Effector CD8-positive, alpha-beta T cell (primary cell): Measurements from ENCODE around the gene DHRS4L2.
"Not testable (repeated sequence)": the region's sequence is repeated elsewhere in the genome, so short reads cannot be mapped to it uniquely, and the experiment has no call there.

Source experiments
- DNase-seq: peaks from one replicate; lab custom pipeline; 2025; lab: John Stamatoyannopoulos, UW

The DHRS4L2 gene

DNA sequence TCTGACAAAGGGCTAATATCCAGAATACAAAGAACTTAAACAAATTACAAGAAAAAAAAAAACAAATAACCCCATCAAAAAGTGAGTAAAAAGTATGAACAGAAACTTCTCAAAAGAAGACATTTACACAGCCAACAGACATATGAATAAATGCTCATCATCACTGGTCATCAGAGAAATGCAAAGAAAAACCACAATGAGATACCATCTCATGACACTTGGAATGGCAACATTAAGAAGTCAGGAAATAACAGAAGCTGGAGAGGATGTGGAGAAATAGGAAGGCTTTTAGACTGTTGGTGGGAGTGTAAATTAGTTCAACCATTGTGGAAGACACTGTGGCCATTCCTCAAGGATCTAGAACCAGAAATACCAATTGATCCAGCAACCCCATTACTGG lies 30.2 kb downstream of the DHRS4L2 start:
- not testable (repeated sequence) for DNase-seq

DNA sequence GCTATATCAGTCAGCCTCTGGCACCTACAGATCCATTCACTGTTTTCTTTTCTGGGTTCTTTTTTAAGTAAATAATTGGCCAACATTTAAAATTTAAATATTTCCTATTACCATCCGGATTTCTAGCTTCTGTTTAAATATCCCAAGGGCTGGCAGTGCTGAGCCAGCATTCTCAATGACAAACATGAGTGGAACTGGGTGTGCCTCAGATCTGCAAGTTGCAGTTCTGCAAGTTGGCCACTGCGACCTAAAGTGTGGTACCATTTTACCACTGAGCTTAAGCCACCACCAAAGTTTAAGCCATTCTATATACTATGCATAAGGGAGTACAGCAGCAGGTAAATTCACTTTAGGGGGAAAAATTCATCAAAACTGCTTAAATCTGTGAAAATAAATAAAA lies 31.2 kb downstream of the DHRS4L2 start:
- DNase-seq, result not testable (repeated sequence)

GRCh38 chr14:24020520-24020919 lies 31.8 kb downstream of the DHRS4L2 start:
- DNase-seq, result not testable (repeated sequence)

- not testable (repeated sequence) for DNase-seq
Measured at GRCh38 chr14:24024939-24025418, 36.2 kb downstream of the DHRS4L2 start.

- not testable (repeated sequence) for DNase-seq
Measured at GRCh38 chr14:24029687-24030086, 41.0 kb downstream of the DHRS4L2 start.

- not testable (repeated sequence) for DNase-seq
Measured at GRCh38 chr14:24031331-24031730, 42.6 kb downstream of the DHRS4L2 start.

- DNase-seq, result no peak
Measured at GRCh38 chr14:24032727-24033418, 44.1 kb downstream of the DHRS4L2 start.

DNA sequence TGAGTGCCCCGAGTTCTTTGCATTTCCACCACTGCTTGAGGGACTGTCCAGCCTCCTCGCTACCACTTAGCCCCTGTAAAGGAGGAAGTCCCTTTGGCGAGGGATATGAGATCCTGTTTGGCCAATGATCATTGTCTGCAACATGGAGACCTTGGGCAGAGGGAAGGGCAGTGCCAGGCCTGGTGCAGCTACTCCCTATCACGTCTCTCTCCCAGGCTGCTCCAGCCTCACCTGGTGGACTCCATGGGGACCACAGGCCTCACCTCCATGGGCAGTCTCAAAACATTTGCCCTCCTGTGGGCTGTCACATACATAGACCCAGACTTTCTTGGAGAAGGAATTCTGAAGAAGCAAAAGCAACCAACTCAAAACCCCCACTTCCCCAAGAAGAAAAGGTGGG lies 47.0 kb downstream of the DHRS4L2 start:
- not testable (repeated sequence) for DNase-seq

DNA sequence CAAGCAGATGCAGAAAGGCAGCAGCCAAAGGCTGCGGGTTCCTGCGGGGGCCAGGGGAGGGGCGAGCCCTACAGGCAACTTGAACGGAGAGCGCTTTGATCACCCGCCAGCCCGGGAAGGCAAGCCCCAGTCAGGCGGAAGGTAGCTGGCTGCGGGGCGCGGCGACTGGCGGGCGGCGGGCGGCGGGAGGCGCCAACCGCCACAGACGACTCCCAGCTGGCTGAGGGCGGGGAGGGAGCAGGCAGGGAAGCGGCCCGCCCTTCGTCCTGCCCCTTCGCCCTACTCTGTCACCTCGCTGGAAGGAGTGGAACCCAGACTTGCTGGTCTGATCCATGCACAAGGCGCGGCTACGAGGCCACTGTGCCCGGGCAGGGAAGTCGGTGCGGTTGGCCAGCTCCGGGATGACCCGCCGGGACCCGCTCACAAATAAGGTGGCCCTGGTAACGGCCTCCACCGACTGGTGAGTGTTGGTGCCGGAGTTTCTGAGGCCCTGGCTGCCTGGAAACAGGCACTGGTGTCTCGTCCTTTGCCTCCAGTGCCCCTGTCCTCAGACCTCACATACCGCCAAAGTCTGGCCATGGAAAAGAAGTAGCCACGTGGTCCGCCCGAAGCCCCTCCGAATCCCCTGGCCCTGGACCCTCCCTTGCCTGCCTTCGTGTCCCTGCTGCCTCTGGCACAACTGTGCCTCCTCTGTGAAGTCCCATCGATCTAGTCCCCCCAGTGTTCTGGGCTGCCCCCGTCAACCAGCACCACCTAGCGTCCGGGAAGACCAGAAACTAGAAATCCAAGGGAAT lies 47.6 kb downstream of the DHRS4L2 start:
- DNase-seq, result peak; percentile 50

GRCh38 chr14:24036963-24037657 lies 48.4 kb downstream of the DHRS4L2 start:
- not testable (repeated sequence) for DNase-seq

DNA sequence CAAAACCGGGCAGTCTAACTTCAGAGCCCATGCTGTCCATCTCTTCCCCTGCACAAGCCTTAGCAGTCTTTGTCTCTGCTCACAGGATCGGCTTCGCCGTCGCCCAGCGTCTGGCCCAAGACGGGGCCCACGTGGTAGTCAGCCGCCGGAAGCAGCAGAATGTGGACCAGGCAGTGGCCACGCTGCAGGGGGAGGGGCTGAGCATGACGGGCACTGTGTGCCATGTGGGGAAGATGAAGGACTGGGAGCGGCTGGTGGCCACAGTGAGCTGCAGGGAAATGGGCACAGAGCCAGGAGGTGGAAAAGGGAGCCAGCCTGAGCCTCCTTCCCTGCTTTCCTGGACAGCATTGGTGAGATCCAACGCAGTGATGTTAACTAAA lies 48.9 kb downstream of the DHRS4L2 start:
- DNase-seq, result no peak

GRCh38 chr14:24038686-24039085 lies 50.0 kb downstream of the DHRS4L2 start:
- no peak for DNase-seq

GRCh38 chr14:24040692-24041091 lies 52.0 kb downstream of the DHRS4L2 start:
- no peak for DNase-seq

GRCh38 chr14:24042746-24043145 lies 54.0 kb downstream of the DHRS4L2 start:
- DNase-seq, result no peak

- not testable (repeated sequence) for DNase-seq
Measured at GRCh38 chr14:24049002-24049401, 60.3 kb downstream of the DHRS4L2 start.

- not testable (repeated sequence) for DNase-seq
Measured at GRCh38 chr14:24050753-24051152, 62.0 kb downstream of the DHRS4L2 start.

DNA sequence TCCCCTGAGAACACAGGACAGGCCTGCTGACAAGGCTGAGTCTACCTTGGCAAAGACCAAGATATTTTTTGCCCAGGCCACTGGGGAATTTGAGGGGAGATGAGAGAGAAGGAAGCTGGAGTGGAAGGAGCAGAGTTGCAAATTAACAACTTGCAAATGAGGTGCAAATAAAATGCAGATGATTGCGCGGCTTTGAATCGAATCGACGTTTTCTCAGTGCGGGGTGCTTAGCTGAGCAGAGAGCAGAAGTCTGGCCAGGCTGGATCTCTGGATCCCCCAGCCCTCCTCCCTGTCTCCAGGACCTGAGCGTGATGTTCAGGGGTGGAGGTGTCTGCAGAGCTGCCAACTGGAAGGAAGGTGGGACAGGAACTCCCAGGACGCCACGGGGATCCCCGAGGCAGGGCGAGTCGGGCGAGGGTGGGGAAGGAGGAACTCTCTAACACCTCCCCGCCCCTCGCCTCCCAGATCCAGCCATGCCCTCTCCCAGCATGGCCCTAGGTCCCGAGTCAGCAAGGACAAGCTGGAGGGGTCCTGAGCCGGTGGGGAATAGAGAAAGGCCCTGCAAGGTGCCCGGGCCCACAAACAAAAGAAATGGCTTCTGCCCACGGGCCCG lies 62.6 kb downstream of the DHRS4L2 start:
- no peak for DNase-seq

DNA sequence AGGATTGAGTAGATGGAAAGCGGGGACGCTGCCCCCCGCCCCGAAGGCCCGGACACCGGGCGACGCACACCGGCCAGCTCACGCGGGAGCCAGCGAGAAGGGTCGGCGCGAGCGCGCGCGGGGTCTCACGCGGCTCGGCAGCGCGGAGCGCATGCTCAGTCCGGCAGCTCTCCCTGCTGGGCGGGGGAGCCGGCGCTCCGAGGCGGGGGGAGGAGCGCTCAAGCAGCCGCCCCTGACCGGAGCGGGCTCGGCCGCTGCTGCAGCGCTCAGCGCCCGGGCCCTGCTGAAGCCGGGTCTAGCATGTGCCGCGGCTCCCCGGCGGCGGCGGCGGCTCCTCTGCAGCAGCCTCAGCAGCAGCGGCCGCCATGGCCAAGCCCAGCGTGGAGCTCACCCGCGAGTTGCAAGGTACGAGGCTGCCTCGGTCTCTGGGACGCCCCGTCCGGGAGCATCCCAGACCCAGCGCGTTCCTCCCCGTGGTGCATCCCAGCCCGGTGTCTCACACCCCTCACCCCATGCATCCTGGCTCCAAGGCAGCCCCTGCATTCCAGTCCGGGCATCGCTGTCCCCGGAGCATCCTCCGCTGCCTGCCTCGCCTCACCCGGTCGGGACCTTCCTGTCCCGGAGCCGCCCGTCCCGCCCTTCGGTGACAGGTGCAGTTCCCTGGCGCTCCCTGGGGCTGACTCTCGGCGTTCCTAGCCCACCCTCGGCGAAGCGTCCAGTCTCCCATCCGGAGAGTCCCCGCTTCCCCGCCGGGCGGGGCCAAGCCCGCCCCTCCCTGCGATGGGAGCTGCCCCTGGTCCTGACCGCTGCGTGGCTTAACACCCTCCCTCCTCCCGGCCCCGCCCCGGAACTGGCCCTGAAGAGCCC lies 63.3 kb downstream of the DHRS4L2 start, which contains the start of gene CARMIL3:
Gene CARMIL3 (plus strand): TSS at position 221 of the 867 bp plus-strand sequence. CDS start 145 bp downstream, at position 366.
- DNase-seq, result peak; percentile 41

- DNase-seq, result no peak
Measured at GRCh38 chr14:24052656-24053547, 64.2 kb downstream of the DHRS4L2 start.
